ENCODE measurements around the gene ABHD16A. TPM values are rescaled to one million over a fixed set of nuclear protein-coding genes. Genes with fewer than 3 reads are reported as not detected.

Gene ABHD16A
- polyA plus RNA-seq, 1 donor from 2014 or later = 130 TPM

GRCh38 chr6:31706599-31706998 lies 3.5 kb upstream of the ABHD16A start, which contains the start of gene LY6G6F:
TSS of gene LY6G6F (plus strand) at chr6:31706866. CDS start at chr6:31706907, 41 bp downstream.
- H3K27me3 ChIP-seq (ENCODE audit: insufficient read depth, low read depth, low read length) = no peaks in the 10 kb centered on the region
- TF ChIP-seq POLR2AphosphoS5 (IDR thresholded peaks at IDR 0.05) = no peak
- no peak for TF ChIP-seq EP300 (conservative IDR thresholded peaks at IDR 0.05; ENCODE audit: poor library complexity, severe bottlenecking)
- TF ChIP-seq, protein P1, sequence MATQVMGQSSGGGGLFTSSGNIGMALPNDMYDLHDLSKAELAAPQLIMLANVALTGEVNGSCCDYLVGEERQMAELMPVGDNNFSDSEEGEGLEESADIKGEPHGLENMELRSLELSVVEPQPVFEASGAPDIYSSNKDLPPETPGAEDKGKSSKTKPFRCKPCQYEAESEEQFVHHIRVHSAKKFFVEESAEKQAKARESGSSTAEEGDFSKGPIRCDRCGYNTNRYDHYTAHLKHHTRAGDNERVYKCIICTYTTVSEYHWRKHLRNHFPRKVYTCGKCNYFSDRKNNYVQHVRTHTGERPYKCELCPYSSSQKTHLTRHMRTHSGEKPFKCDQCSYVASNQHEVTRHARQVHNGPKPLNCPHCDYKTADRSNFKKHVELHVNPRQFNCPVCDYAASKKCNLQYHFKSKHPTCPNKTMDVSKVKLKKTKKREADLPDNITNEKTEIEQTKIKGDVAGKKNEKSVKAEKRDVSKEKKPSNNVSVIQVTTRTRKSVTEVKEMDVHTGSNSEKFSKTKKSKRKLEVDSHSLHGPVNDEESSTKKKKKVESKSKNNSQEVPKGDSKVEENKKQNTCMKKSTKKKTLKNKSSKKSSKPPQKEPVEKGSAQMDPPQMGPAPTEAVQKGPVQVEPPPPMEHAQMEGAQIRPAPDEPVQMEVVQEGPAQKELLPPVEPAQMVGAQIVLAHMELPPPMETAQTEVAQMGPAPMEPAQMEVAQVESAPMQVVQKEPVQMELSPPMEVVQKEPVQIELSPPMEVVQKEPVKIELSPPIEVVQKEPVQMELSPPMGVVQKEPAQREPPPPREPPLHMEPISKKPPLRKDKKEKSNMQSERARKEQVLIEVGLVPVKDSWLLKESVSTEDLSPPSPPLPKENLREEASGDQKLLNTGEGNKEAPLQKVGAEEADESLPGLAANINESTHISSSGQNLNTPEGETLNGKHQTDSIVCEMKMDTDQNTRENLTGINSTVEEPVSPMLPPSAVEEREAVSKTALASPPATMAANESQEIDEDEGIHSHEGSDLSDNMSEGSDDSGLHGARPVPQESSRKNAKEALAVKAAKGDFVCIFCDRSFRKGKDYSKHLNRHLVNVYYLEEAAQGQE (IDR thresholded peaks at IDR 0.05; ENCODE audit: borderline replicate concordance) = no peak
- TF ChIP-seq SMC3 (conservative IDR thresholded peaks at IDR 0.05; ENCODE audit: poor library complexity) = no peak
- no peak for TF ChIP-seq MXI1 (conservative IDR thresholded peaks at IDR 0.05; ENCODE audit: poor library complexity, severe bottlenecking)
- TF ChIP-seq TAF1 (IDR thresholded peaks at IDR 0.05; ENCODE audit: low read depth) = no peak
- TF ChIP-seq EZH2 (IDR thresholded peaks at IDR 0.05; ENCODE audit: borderline replicate concordance, insufficient read depth, low read length, poor library complexity, severe bottlenecking) = no peak
- TF ChIP-seq RAD21 (conservative IDR thresholded peaks at IDR 0.05) = no peak
- TF ChIP-seq CTCF (IDR thresholded peaks at IDR 0.05; ENCODE audit: poor library complexity, severe bottlenecking) = no peak

DNA sequence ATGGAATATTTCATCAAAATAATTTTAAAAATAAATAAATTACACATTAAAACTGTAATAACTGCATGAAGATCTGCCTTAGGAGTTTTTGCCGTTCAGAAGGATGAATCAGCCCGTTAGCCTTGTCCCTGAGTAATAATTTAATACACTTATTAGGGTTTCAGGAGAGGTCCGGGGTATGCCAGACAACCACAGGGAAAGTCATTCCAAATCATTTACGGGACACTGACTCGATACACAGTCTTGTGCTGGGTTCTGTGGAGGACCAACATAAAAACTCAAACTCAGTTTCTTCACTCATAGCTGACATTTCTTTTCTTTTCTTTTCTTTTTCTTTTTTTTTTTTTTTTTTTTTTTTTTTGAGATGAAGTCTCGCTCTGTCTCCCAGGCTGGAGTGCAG lies 2.8 kb upstream of the ABHD16A start:
- Histone ChIP-seq H3K4me3 (ENCODE audit: low read length) (no peak overlapping the region), H3F3A (ENCODE audit: insufficient read depth, low read length, poor library complexity, severe bottlenecking) (no peaks in the 10 kb centered on the region), H3K4me2 (ENCODE audit: low read length) (no peak overlapping the region), H3K27me3 (ENCODE audit: insufficient read depth, low read depth, low read length) (no peaks in the 10 kb centered on the region), H3K36me3 (ENCODE audit: insufficient read depth, low read length) (no peaks in the 10 kb centered on the region), H3K79me2 (replicated peaks; ENCODE audit: insufficient read depth, low read length) (peaks cover 19% of the 10 kb centered on the region), H2AFZ (ENCODE audit: low read depth, low read length) (no peak overlapping the region), H3K27ac (ENCODE audit: low read length) (no peak overlapping the region), H3K9me2 (ENCODE audit: insufficient read depth, low read length) (no peaks in the 10 kb centered on the region), H4K20me1 (ENCODE audit: insufficient read depth) (no peaks in the 10 kb centered on the region), H3K9me3 (ENCODE audit: low read length) (no peaks in the 10 kb centered on the region), H3K9ac (ENCODE audit: low read length) (no peak overlapping the region)
- no peak for TF ChIP-seq RAD21 (conservative IDR thresholded peaks at IDR 0.05)
- TF ChIP-seq CTCF (IDR thresholded peaks at IDR 0.05; ENCODE audit: poor library complexity, severe bottlenecking) = no peak
- TF ChIP-seq MXI1 (conservative IDR thresholded peaks at IDR 0.05; ENCODE audit: poor library complexity, severe bottlenecking) = no peak
- TF ChIP-seq POLR2AphosphoS5 (IDR thresholded peaks at IDR 0.05) = no peak
- TF ChIP-seq, protein P1 (IDR thresholded peaks at IDR 0.05; ENCODE audit: borderline replicate concordance) = no peak
- TF ChIP-seq EP300 (conservative IDR thresholded peaks at IDR 0.05; ENCODE audit: poor library complexity, severe bottlenecking) = no peak
- no peak for TF ChIP-seq EZH2 (IDR thresholded peaks at IDR 0.05; ENCODE audit: borderline replicate concordance, insufficient read depth, low read length, poor library complexity, severe bottlenecking)
- TF ChIP-seq TAF1 (IDR thresholded peaks at IDR 0.05; ENCODE audit: low read depth) = no peak

More at GRCh38 chr6:31706599-31706998, 3.5 kb upstream of the ABHD16A start, which contains the start of gene LY6G6F:
- H3K36me3 ChIP-seq (ENCODE audit: insufficient read depth, low read length) = no peaks in the 10 kb centered on the region
- no peak within 1 kb of the TSS for H3K9ac ChIP-seq (ENCODE audit: low read length)
- H2AFZ ChIP-seq (ENCODE audit: low read depth, low read length) = no peak within 1 kb of the TSS
- H3K27ac ChIP-seq (ENCODE audit: low read length) = no peak within 1 kb of the TSS
- H3K4me3 ChIP-seq (ENCODE audit: low read length) = no peak within 1 kb of the TSS
- no peaks in the 10 kb centered on the region for H3K9me2 ChIP-seq (ENCODE audit: insufficient read depth, low read length)
- H4K20me1 ChIP-seq (ENCODE audit: insufficient read depth) = no peaks in the 10 kb centered on the region
- no peak within 1 kb of the TSS for H3K4me2 ChIP-seq (ENCODE audit: low read length)
- no peaks in the 10 kb centered on the region for H3K9me3 ChIP-seq (ENCODE audit: low read length)
- H3F3A ChIP-seq (ENCODE audit: insufficient read depth, low read length, poor library complexity, severe bottlenecking) = no peaks in the 10 kb centered on the region
- H3K79me2 ChIP-seq (replicated peaks; ENCODE audit: insufficient read depth, low read length) = peaks cover 12% of the 10 kb centered on the region

Measured in neural cell (in vitro differentiated cells).